Heart left ventricle (tissue), 16 donors: ENCODE results near the gene NBPF1. TPM values are rescaled to one million over a fixed set of nuclear protein-coding genes. Genes with fewer than 3 reads are reported as not detected.

Experiments used
- ATAC-seq, 4 donors: fragments of 200-7000 bp; cut with Tn5 transposase; one replicate each; pipeline ENCODE4 v1.9.1; 2020 to 2022; ENCODE audit warnings: moderate library complexity in 4 of 4, mild to moderate bottlenecking in 3 of 4, moderate number of reproducible peaks in 1 of 4
- DNase-seq, 5 donors: peaks; one replicate each; pipeline ENCODE4 v3.0.0-alpha.2; 2020
- H3K27ac ChIP-seq, 12 donors: fragments of 200-600 bp; sonication (generic) in 4 of 12; one replicate each; pipeline versions ENCODE4 v1.5.0 to v1.8.0; 2016 to 2022; ENCODE audit warnings: mild to moderate bottlenecking in 2 of 12
- H3K27me3 ChIP-seq, 9 donors: fragments of 200-600 bp; sonication (generic) in 2 of 9; one replicate each; pipeline versions ENCODE4 v1.5.1 to v1.8.0; 2016 to 2022; ENCODE audit warnings: mild to moderate bottlenecking in 3 of 9
- H3K36me3 ChIP-seq, 9 donors: fragments of 200-600 bp; sonication (generic) in 2 of 9; one replicate each; pipeline versions ENCODE4 v1.5.0 to v1.8.0; 2018 to 2022; ENCODE audit warnings: mild to moderate bottlenecking in 2 of 9
- H3K4me1 ChIP-seq, 12 donors: fragments of 200-600 bp; sonication (generic) in 4 of 12; one replicate each; pipeline versions ENCODE4 v1.5.0 to v1.8.0; 2016 to 2022; ENCODE audit warnings: mild to moderate bottlenecking in 3 of 12
- H3K4me3 ChIP-seq, 12 donors: fragments of 200-600 bp; sonication (generic) in 4 of 12; one replicate each; pipeline versions ENCODE4 v1.5.0 to v1.8.0; 2017 to 2022; ENCODE audit warnings: mild to moderate bottlenecking in 9 of 12, moderate library complexity in 4 of 12
- H3K9me3 ChIP-seq, 12 donors: fragments of 200-600 bp; sonication (generic) in 4 of 12; one replicate each; pipeline versions ENCODE4 v1.5.0 to v1.8.0; 2016 to 2022; ENCODE audit warnings: mild to moderate bottlenecking in 1 of 12
- POLR2A ChIP-seq, 2 donors: fragments of 450-650 bp; IDR thresholded peaks; one replicate each; pipeline ENCODE4 v1.6.1; 2017; ENCODE audit warnings: antibody characterized with exemption in 2 of 2, mild to moderate bottlenecking in 2 of 2, moderate library complexity in 2 of 2
- WGBS, 4 donors: extraction: QIAGEN DNeasy Blood & Tissue Kit in 2 of 4; methylation state at CpG; one replicate each; pipeline versions ENCODE4 v1.1.5 to v1.1.7; 2013 to 2018; 5-methylcytosine and 5-hydroxymethylcytosine counted together
- intact Hi-C, 10 donors: fragments of 100-400 bp; cut with DNase I; formaldehyde crosslinking; loops; one replicate each; pipeline versions ENCODE4 v1.11.1 to v1.14.2; 2022
- polyA plus RNA-seq, 2 donors: library from polyadenylated mRNA; stranded (reverse); fragments of 200-250 nt; gene quantifications; one replicate each; pipeline ENCODE4 v1.2.3, GENCODE V29; 2013
- total RNA-seq, 9 donors: library from RNA; depleted of rRNA in 2 of 9; stranded (reverse); fragments of >200 nt in 2 of 9; fragmentation: NEBNext Ultra II Directional in 3 of 9; extraction: Animal tissue kit (Norgen Biotek cat#: 25700) in 3 of 9; gene quantifications; one replicate each; pipeline versions ENCODE4 v1.1.0 to v1.2.4, GENCODE V29; 2016 to 2023
- TF ChIP-seq, protein P1 (sequence below), 12 donors: fragments of 200-600 bp; sonication (generic) in 4 of 12; IDR thresholded peaks; one replicate each; pipeline versions ENCODE4 v1.5.0 to v1.8.0; 2018 to 2022; ENCODE audit warnings: antibody characterized with exemption in 12 of 12, mild to moderate bottlenecking in 5 of 12
- donor health status: ischemic (EF 13 %, LVEDD 7.1; RV severe dilation, severe dysfunction).
- donor health status: healthy with polysubstance abuse.
- donor health status: DM: no; HTN: yes; CAD: no.
- donor health status: DM: no; HTN: no; CAD: no.
- donor health status: ischemic (EF 25% LVEDD 6.9; RV normal size, moderate dysfunction).
- donor health status: ischemic (EF 25% LVEDD 5.7; RV mildly dilated, moderate dysfunction).
- donor health status: healthy.
- donor health status: DM: yes; HTN: yes; CAD: no.
- donor health status: ischemic (EF 35%, LVEDD 5.7; RV mildly dilated, moderate dysfunction).
- donor health status: nonischemic (EF 11% LVEDD 7.7; RV severe dilation, severe dysfunction).
- donor health status: DM: yes; HTN: yes; CAD: no.
- donor health status: PGD.
- donor health status: ischemic (EF 29% LVEDD 5.4; RV normal size, mild dysfunction).
- donor health status: nonischemic (EF 23%, LVEDD 6.1; RV moderate dilation, normal function).

NBPF1 gene
- total and polyA plus RNA-seq, 11 donors: 4.4 to 18.2 (median 12.0) TPM

GRCh38 chr1:16618719-16619118, 5.4 kb upstream of the NBPF1 start:
- DNase-seq (peak; percentile 5 to 74 (median 22)), ATAC-seq (no peak)
- Histone ChIP-seq H3K4me3 (no peak overlapping the region), H3K9me3 (no peaks in the 10 kb centered on the region), H3K27ac (no peak overlapping the region), H3K36me3 (peaks cover 0 to 51% (median 35%) of the 10 kb centered on the region in 9 donors), H3K4me1 (peaks cover 0 to 6% (median 5%) of the 10 kb centered on the region in 12 donors), H3K27me3 (peaks cover 0 to 8% (median 0%) of the 10 kb centered on the region in 9 donors)
- WGBS, 4 donors: 77 to 78% (median 78%) methylated on average over 15 of the region's 15 CpGs
- TF ChIP-seq, protein P1, sequence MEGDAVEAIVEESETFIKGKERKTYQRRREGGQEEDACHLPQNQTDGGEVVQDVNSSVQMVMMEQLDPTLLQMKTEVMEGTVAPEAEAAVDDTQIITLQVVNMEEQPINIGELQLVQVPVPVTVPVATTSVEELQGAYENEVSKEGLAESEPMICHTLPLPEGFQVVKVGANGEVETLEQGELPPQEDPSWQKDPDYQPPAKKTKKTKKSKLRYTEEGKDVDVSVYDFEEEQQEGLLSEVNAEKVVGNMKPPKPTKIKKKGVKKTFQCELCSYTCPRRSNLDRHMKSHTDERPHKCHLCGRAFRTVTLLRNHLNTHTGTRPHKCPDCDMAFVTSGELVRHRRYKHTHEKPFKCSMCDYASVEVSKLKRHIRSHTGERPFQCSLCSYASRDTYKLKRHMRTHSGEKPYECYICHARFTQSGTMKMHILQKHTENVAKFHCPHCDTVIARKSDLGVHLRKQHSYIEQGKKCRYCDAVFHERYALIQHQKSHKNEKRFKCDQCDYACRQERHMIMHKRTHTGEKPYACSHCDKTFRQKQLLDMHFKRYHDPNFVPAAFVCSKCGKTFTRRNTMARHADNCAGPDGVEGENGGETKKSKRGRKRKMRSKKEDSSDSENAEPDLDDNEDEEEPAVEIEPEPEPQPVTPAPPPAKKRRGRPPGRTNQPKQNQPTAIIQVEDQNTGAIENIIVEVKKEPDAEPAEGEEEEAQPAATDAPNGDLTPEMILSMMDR (IDR thresholded peaks at IDR 0.05): no peak
- no peak for TF ChIP-seq POLR2A (IDR thresholded peaks at IDR 0.05)
- intact Hi-C loops: loop anchor here in 1 of 10 donors (2.0 kb wide), 1 partner anchor 14 kb away; no protein-coding TSS in a partner anchor

DNA sequence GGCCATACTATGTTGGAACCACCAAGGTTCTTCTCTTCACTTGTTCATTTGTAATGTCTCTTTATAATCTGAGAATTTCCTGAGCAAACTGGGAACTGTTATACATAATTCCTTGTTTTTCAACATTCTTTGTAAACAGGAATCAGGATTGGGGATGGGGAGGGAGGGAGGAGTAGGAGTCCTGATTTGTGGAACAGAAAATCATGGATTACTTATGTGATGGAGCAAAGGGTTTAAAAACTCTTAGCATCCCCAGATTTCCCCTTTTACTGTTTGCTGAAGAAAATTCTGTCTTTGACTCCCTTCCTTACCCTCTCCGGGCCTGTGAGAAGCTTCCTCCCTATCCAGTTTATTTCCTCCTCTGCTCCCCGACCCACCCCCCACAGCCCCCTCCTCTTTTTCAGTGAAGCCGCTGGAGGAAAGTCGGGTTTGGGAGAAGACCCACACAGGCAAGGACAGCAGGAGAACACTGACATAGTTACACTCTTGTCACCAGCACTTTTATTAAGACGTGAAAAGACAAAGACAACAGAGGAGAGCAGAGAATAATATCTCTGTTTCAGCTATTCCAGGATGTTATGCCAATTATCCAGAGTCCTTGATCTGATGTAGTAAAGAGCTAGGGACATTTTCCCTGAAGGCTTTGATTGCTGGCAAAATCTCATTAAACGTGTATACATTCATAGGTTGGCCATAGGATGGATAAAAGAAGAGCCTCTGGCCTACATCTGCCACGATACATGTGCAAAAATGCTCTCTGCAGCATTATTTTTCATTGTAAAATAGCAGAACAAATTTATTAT, 4.6 kb upstream of the NBPF1 start:
- ATAC-seq: no peak
- Histone ChIP-seq H3K27ac (no peak overlapping the region), H3K4me1 (peaks cover 0 to 11% (median 6%) of the 10 kb centered on the region in 12 donors), H3K4me3 (no peak overlapping the region), H3K27me3 (peaks cover 0 to 8% (median 0%) of the 10 kb centered on the region in 9 donors), H3K36me3 (peaks cover 0 to 43% (median 28%) of the 10 kb centered on the region in 9 donors), H3K9me3 (no peaks in the 10 kb centered on the region)
- TF ChIP-seq POLR2A (IDR thresholded peaks at IDR 0.05): no peak
- TF ChIP-seq, protein P1 (IDR thresholded peaks at IDR 0.05): no peak
- peak in 3 of 5 donors; percentile 5 to 17 (median 14) for DNase-seq
- WGBS, 4 donors: 70 to 78% (median 73%) methylated on average over 7 of the region's 7 CpGs
- intact Hi-C loops: loop anchor here in 1 of 10 donors (2.0 kb wide), 1 partner anchor 15 kb away; no protein-coding TSS in a partner anchor

DNA sequence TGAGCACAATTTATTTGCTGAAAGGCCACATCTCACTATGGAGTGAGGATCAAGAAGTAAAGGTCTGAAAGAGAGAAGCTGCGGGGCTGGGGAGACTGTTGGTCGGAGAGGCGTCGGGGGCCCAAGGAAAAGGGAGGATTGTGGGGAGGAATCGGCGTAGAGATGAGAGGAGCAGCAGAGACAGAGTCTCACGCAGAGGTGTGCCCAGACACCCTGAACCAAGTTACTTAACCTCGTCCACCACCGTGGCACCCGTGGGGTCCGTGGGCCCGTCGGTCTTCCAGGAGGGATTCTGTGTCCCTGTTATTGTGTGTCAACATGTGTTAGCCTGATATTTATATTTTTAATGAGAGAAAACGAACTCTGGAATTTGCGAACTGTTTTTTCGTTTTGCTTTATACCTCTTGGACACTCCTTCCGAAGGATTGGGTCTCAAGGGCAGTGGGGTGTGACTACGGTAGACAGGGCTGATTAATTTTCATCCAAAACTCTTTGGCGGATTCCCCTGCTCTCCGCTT, 3.8 kb upstream of the NBPF1 start:
- peaks cover 0 to 35% (median 20%) of the 10 kb centered on the region in 9 donors for H3K36me3 ChIP-seq
- peaks cover 0 to 10% (median 0%) of the 10 kb centered on the region in 9 donors for H3K27me3 ChIP-seq
- intact Hi-C loops: no loop called here
- 88 to 93% (median 90%) methylated on average over 20 of the region's 20 CpGs for WGBS, 4 donors
- H3K4me3 ChIP-seq: no peak overlapping the region
- peak in 4 of 5 donors; percentile 10 to 71 (median 20) for DNase-seq
- peaks cover 1 to 19% (median 12%) of the 10 kb centered on the region in 12 donors for H3K4me1 ChIP-seq
- no peak overlapping the region for H3K27ac ChIP-seq
- ATAC-seq: no peak
- no peak for TF ChIP-seq POLR2A (IDR thresholded peaks at IDR 0.05)
- TF ChIP-seq, protein P1 (IDR thresholded peaks at IDR 0.05): no peak
- H3K9me3 ChIP-seq: no peaks in the 10 kb centered on the region
